Hepatocyte (in vitro differentiated cells): ENCODE results near the gene PDGFRA.
"Not testable (repeated sequence)": the region's sequence is repeated elsewhere in the genome, so short reads cannot be mapped to it uniquely, and the experiment has no call there.

ENCODE experiments used
- EZH2 ChIP-seq: fragments of 200-600 bp; sonication (generic); IDR thresholded peaks from 2 replicates; pipeline ENCODE4 v1.6.1; 2016; ENCODE audit warnings: antibody characterized with exemption, mild to moderate bottlenecking, borderline replicate concordance
- TF ChIP-seq, protein P1 (sequence below): fragments of 200-600 bp; sonication (generic); IDR thresholded peaks from 2 replicates; pipeline ENCODE4 v1.5.1; 2016; ENCODE audit warnings: antibody characterized with exemption, mild to moderate bottlenecking; ENCODE audit not compliant: poor library complexity

DNA sequence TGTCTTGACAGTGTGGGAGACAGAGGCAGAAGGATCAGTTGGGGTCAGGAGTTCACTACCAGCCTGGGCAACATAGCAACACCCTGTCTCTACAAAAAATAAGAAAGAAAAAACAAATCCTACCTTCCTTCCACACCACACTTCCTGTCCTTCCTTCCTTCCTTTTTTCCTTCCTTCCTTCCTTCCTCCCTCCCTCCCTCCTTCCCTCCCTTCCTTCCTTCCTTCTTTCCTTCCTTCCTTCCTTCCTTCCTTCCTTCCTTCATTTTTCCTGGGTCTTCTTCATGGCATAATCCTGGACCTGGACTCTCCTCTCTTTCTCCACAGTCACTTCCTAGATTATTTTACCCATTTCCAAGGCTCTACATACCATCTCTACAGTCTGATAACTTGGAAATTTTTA lies 105.7 kb downstream of the PDGFRA start:
- TF ChIP-seq, protein P1, sequence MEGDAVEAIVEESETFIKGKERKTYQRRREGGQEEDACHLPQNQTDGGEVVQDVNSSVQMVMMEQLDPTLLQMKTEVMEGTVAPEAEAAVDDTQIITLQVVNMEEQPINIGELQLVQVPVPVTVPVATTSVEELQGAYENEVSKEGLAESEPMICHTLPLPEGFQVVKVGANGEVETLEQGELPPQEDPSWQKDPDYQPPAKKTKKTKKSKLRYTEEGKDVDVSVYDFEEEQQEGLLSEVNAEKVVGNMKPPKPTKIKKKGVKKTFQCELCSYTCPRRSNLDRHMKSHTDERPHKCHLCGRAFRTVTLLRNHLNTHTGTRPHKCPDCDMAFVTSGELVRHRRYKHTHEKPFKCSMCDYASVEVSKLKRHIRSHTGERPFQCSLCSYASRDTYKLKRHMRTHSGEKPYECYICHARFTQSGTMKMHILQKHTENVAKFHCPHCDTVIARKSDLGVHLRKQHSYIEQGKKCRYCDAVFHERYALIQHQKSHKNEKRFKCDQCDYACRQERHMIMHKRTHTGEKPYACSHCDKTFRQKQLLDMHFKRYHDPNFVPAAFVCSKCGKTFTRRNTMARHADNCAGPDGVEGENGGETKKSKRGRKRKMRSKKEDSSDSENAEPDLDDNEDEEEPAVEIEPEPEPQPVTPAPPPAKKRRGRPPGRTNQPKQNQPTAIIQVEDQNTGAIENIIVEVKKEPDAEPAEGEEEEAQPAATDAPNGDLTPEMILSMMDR = not testable (repeated sequence)
- not testable (repeated sequence) for TF ChIP-seq EZH2
